Measurements from ENCODE around the gene OR10A4.

OR10A4 gene

GRCh38 chr11:6841694-6842093, 34.7 kb upstream of the OR10A4 start:
- ChIA-PET POLR2A (no interaction called here), CTCF (no interaction called here)
- H3K9me3 ChIP-seq (ENCODE audit: control insufficient read depth, insufficient read depth, low read depth, low read length), result no peaks in the 10 kb centered on the region
- H3K27ac ChIP-seq (ENCODE audit: extremely low read depth, low read depth, low read length), result no peak overlapping the region
- H3K36me3 ChIP-seq (ENCODE audit: control insufficient read depth in 2 of 2, insufficient read depth in 1 of 2, low read length in 2 of 2), result no peaks in the 10 kb centered on the region
- no peak overlapping the region for H3K4me3 ChIP-seq (ENCODE audit: low read depth, low read length)
- no peaks in the 10 kb centered on the region for H3K4me1 ChIP-seq (ENCODE audit: control insufficient read depth, insufficient read depth, low read length)
- TF ChIP-seq ZNF571 (tag by site-specific recombination; IDR thresholded peaks at IDR 0.05) (no peak), AEBP2 (tag by site-specific recombination; IDR thresholded peaks at IDR 0.05; ENCODE audit: borderline replicate concordance) (no peak), ZNF335 (tag by site-specific recombination; conservative IDR thresholded peaks at IDR 0.05) (no peak), ZNF211 (tag by site-specific recombination; IDR thresholded peaks at IDR 0.05; ENCODE audit: low read depth) (no peak), REST (tag by site-specific recombination; IDR thresholded peaks at IDR 0.05) (no peak), KLF17 (tag by site-specific recombination; IDR thresholded peaks at IDR 0.05) (no peak), ZNF777 (tag by site-specific recombination; IDR thresholded peaks at IDR 0.05; ENCODE audit: borderline replicate concordance) (no peak), ZNF2 (tag by site-specific recombination; IDR thresholded peaks at IDR 0.05) (no peak), ZNF404 (tag by site-specific recombination; IDR thresholded peaks at IDR 0.05) (no peak), MYNN (tag by site-specific recombination; IDR thresholded peaks at IDR 0.05; ENCODE audit: borderline replicate concordance) (no peak), HIC1 (tag by site-specific recombination; IDR thresholded peaks at IDR 0.05) (no peak), ZNF791 (tag by site-specific recombination; IDR thresholded peaks at IDR 0.05) (no peak), ZNF747 (tag by site-specific recombination; IDR thresholded peaks at IDR 0.05) (no peak), OSR2 (tag by site-specific recombination; IDR thresholded peaks at IDR 0.05) (no peak), ZNF701 (tag by site-specific recombination; IDR thresholded peaks at IDR 0.05) (no peak), ZNF626 (tag by site-specific recombination; IDR thresholded peaks at IDR 0.05) (no peak), ZBTB49 (tag by site-specific recombination; IDR thresholded peaks at IDR 0.05; ENCODE audit: low read depth) (no peak), ZNF391 (tag by site-specific recombination; IDR thresholded peaks at IDR 0.05; ENCODE audit: borderline replicate concordance, low read depth) (no peak), IKZF3 (tag by site-specific recombination; IDR thresholded peaks at IDR 0.05) (no peak), ZNF549 (tag by site-specific recombination; IDR thresholded peaks at IDR 0.05) (no peak)
